NCI-H69 (cell line): ENCODE results near the gene FBXL7.

ENCODE experiments used
- DNase-seq: peaks from one replicate; lab custom pipeline; 2025; lab: John Stamatoyannopoulos, UW

FBXL7 gene

GRCh38 chr5:15579193-15579990 lies 79.4 kb downstream of the FBXL7 start:
- no peak for DNase-seq

GRCh38 chr5:15584528-15584927 lies 84.5 kb downstream of the FBXL7 start:
- no peak for DNase-seq

GRCh38 chr5:15585128-15585527 lies 85.1 kb downstream of the FBXL7 start:
- no peak for DNase-seq

- no peak for DNase-seq
These were observed 86.0 kb downstream of the FBXL7 start for GRCh38 chr5:15585841-15586591.

- DNase-seq = no peak
These were observed 87.9 kb downstream of the FBXL7 start for GRCh38 chr5:15587916-15588315.

GRCh38 chr5:15592728-15593127 lies 92.7 kb downstream of the FBXL7 start:
- DNase-seq = peak; percentile 10

GRCh38 chr5:15594977-15595568 lies 95.1 kb downstream of the FBXL7 start:
- DNase-seq = no peak

GRCh38 chr5:15595929-15596328 lies 95.9 kb downstream of the FBXL7 start:
- DNase-seq = no peak

GRCh38 chr5:15596936-15597335 lies 97.0 kb downstream of the FBXL7 start:
- DNase-seq = no peak

- no peak for DNase-seq
These were observed 97.8 kb downstream of the FBXL7 start for GRCh38 chr5:15597804-15598203.

GRCh38 chr5:15598294-15598902 lies 98.4 kb downstream of the FBXL7 start:
- DNase-seq = peak; percentile 54

GRCh38 chr5:15600035-15600434 lies 100.1 kb downstream of the FBXL7 start:
- no peak for DNase-seq

- peak; percentile 54 for DNase-seq
These were observed 101.3 kb downstream of the FBXL7 start for GRCh38 chr5:15601274-15601673.

GRCh38 chr5:15601853-15602252 lies 101.9 kb downstream of the FBXL7 start:
- no peak for DNase-seq

GRCh38 chr5:15604986-15605385 lies 105.0 kb downstream of the FBXL7 start:
- no peak for DNase-seq

- DNase-seq = no peak
These were observed 106.2 kb downstream of the FBXL7 start for GRCh38 chr5:15606197-15606596.

- DNase-seq = no peak
These were observed 107.1 kb downstream of the FBXL7 start for GRCh38 chr5:15607076-15607475.

- DNase-seq = no peak
These were observed 109.2 kb downstream of the FBXL7 start for GRCh38 chr5:15609076-15609725.

GRCh38 chr5:15610216-15610615 lies 110.2 kb downstream of the FBXL7 start:
- no peak for DNase-seq

- no peak for DNase-seq
These were observed 111.0 kb downstream of the FBXL7 start for GRCh38 chr5:15611008-15611407.

GRCh38 chr5:15612915-15613635 lies 113.1 kb downstream of the FBXL7 start:
- DNase-seq = no peak
